Skin epidermis (tissue), 12 donors: ENCODE measurements around the gene SLC38A11.
A peak's percentile ranks its signal among the peaks of the same experiment; 100 is the strongest.

Source experiments
- H3K27ac ChIP-seq, 21 experiments: fragments of 200-600 bp; sonication (generic) in 11 of 21; one replicate each; pipeline ENCODE4 v1.5.0; 2020; ENCODE audit warnings: mild to moderate bottlenecking in 3 of 21, inconsistent platforms in 2 of 21, moderate library complexity in 2 of 21
- H3K4me3 ChIP-seq, 7 experiments: fragments of 200-600 bp; sonication (generic) in 2 of 7; one replicate each; pipeline ENCODE4 v1.5.0; 2020; ENCODE audit warnings: inconsistent platforms in 2 of 7, mild to moderate bottlenecking in 2 of 7, moderate library complexity in 1 of 7

SLC38A11 gene

GRCh38 chr2:164922134-164922533 lies 33.2 kb downstream of the SLC38A11 start:
- H3K27ac ChIP-seq, result no peak overlapping the region
- no peak overlapping the region for H3K4me3 ChIP-seq

- H3K4me3 ChIP-seq, result no peak overlapping the region
- peak overlapping the region in 4 of 21 experiments; percentile 13 to 48 (median 31) for H3K27ac ChIP-seq
Measured at GRCh38 chr2:164920430-164920829, 34.9 kb downstream of the SLC38A11 start.

- H3K4me3 ChIP-seq, result no peak overlapping the region
- no peak overlapping the region for H3K27ac ChIP-seq
Measured at GRCh38 chr2:164917296-164917903, 37.9 kb downstream of the SLC38A11 start.

GRCh38 chr2:164915566-164915965 lies 39.8 kb downstream of the SLC38A11 start:
- Histone ChIP-seq H3K27ac (peak overlapping the region in 1 of 21 experiments; percentile 33), H3K4me3 (no peak overlapping the region)

GRCh38 chr2:164913640-164914350 lies 41.5 kb downstream of the SLC38A11 start:
- peak overlapping the region in 2 of 21 experiments; percentile 8 to 67 for H3K27ac ChIP-seq
- no peak overlapping the region for H3K4me3 ChIP-seq

GRCh38 chr2:164913011-164913410 lies 42.3 kb downstream of the SLC38A11 start:
- Histone ChIP-seq H3K4me3 (no peak overlapping the region), H3K27ac (peak overlapping the region in 1 of 21 experiments; percentile 67)

- Histone ChIP-seq H3K4me3 (no peak overlapping the region), H3K27ac (peak overlapping the region in 1 of 21 experiments; percentile 11)
Measured at GRCh38 chr2:164911832-164912231, 43.5 kb downstream of the SLC38A11 start.

- Histone ChIP-seq H3K4me3 (no peak overlapping the region), H3K27ac (peak overlapping the region in 9 of 21 experiments; percentile 14 to 58 (median 37))
Measured at GRCh38 chr2:164910101-164910899, 45.0 kb downstream of the SLC38A11 start.

- H3K4me3 ChIP-seq, result no peak overlapping the region
- no peak overlapping the region for H3K27ac ChIP-seq
Measured at GRCh38 chr2:164906947-164907346, 48.4 kb downstream of the SLC38A11 start.

GRCh38 chr2:164905307-164905706 lies 50.0 kb downstream of the SLC38A11 start:
- no peak overlapping the region for H3K4me3 ChIP-seq
- no peak overlapping the region for H3K27ac ChIP-seq

GRCh38 chr2:164903951-164904350 lies 51.4 kb downstream of the SLC38A11 start:
- no peak overlapping the region for H3K4me3 ChIP-seq
- no peak overlapping the region for H3K27ac ChIP-seq

GRCh38 chr2:164903204-164903603 lies 52.1 kb downstream of the SLC38A11 start:
- H3K4me3 ChIP-seq, result no peak overlapping the region
- H3K27ac ChIP-seq, result no peak overlapping the region

GRCh38 chr2:164899121-164899520 lies 56.2 kb downstream of the SLC38A11 start:
- H3K4me3 ChIP-seq, result no peak overlapping the region
- no peak overlapping the region for H3K27ac ChIP-seq

- Histone ChIP-seq H3K27ac (no peak overlapping the region), H3K4me3 (no peak overlapping the region)
Measured at GRCh38 chr2:164898475-164898874, 56.9 kb downstream of the SLC38A11 start.

GRCh38 chr2:164897469-164898260 lies 57.7 kb downstream of the SLC38A11 start:
- no peak overlapping the region for H3K4me3 ChIP-seq
- H3K27ac ChIP-seq, result peak overlapping the region in 2 of 21 experiments; percentile 15 to 37

GRCh38 chr2:164896634-164897355 lies 58.5 kb downstream of the SLC38A11 start:
- H3K4me3 ChIP-seq, result no peak overlapping the region
- peak overlapping the region in 1 of 21 experiments; percentile 6 for H3K27ac ChIP-seq

GRCh38 chr2:164896226-164896625 lies 59.1 kb downstream of the SLC38A11 start:
- H3K27ac ChIP-seq, result no peak overlapping the region
- H3K4me3 ChIP-seq, result no peak overlapping the region

- Histone ChIP-seq H3K4me3 (no peak overlapping the region), H3K27ac (no peak overlapping the region)
Measured at GRCh38 chr2:164891460-164891859, 63.9 kb downstream of the SLC38A11 start.

GRCh38 chr2:164890544-164890943 lies 64.8 kb downstream of the SLC38A11 start:
- H3K27ac ChIP-seq, result peak overlapping the region in 1 of 21 experiments; percentile 6
- no peak overlapping the region for H3K4me3 ChIP-seq
